ENCODE data around the gene CLEC11A. TPM values are rescaled to one million over a fixed set of nuclear protein-coding genes. Genes with fewer than 3 reads are reported as not detected.

CLEC11A gene
- total and polyA plus RNA-seq, 9 of the 15 experiments (the other 6 are each of a cell fraction or from before 2014, with no cell fraction given): 0.39 to 43.9 (median 3.4) TPM

DNA sequence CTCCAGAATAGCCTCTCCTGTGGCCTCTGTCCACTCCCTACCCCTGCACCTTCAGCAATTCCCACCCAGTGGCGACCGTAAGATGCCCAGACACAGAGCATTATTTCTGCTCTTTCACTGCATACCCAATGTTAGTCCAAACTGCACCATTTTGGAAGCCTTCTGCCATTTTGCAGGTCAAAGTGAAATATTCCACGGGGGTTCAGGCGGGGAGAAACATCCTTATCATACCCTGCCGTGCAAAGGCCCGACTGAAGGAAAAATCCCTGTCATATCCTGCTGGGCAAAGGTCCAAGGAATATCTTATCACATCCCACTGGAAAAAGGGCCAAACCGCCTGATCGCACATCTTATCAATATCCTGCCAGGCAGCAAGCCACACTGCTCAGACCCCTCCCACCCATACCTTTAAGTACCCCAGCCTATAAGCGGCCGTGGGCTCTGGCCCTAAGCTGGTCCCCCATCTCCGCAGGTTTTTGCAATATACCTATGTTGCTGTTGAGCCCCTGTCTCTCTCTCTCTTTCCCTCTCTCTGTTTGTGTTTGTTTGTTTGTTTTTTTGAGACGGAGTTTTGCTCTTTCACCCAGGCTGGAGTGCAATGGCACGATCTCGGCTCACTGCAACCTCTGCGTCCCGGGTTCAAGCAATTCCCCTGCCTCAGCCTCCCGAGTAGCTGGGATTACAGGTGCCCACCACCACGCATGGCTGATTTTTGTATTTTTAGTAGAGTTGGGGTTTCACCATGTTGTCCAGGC lies 18.2 kb downstream of the CLEC11A start (continued):
- TF ChIP-seq, protein P1, sequence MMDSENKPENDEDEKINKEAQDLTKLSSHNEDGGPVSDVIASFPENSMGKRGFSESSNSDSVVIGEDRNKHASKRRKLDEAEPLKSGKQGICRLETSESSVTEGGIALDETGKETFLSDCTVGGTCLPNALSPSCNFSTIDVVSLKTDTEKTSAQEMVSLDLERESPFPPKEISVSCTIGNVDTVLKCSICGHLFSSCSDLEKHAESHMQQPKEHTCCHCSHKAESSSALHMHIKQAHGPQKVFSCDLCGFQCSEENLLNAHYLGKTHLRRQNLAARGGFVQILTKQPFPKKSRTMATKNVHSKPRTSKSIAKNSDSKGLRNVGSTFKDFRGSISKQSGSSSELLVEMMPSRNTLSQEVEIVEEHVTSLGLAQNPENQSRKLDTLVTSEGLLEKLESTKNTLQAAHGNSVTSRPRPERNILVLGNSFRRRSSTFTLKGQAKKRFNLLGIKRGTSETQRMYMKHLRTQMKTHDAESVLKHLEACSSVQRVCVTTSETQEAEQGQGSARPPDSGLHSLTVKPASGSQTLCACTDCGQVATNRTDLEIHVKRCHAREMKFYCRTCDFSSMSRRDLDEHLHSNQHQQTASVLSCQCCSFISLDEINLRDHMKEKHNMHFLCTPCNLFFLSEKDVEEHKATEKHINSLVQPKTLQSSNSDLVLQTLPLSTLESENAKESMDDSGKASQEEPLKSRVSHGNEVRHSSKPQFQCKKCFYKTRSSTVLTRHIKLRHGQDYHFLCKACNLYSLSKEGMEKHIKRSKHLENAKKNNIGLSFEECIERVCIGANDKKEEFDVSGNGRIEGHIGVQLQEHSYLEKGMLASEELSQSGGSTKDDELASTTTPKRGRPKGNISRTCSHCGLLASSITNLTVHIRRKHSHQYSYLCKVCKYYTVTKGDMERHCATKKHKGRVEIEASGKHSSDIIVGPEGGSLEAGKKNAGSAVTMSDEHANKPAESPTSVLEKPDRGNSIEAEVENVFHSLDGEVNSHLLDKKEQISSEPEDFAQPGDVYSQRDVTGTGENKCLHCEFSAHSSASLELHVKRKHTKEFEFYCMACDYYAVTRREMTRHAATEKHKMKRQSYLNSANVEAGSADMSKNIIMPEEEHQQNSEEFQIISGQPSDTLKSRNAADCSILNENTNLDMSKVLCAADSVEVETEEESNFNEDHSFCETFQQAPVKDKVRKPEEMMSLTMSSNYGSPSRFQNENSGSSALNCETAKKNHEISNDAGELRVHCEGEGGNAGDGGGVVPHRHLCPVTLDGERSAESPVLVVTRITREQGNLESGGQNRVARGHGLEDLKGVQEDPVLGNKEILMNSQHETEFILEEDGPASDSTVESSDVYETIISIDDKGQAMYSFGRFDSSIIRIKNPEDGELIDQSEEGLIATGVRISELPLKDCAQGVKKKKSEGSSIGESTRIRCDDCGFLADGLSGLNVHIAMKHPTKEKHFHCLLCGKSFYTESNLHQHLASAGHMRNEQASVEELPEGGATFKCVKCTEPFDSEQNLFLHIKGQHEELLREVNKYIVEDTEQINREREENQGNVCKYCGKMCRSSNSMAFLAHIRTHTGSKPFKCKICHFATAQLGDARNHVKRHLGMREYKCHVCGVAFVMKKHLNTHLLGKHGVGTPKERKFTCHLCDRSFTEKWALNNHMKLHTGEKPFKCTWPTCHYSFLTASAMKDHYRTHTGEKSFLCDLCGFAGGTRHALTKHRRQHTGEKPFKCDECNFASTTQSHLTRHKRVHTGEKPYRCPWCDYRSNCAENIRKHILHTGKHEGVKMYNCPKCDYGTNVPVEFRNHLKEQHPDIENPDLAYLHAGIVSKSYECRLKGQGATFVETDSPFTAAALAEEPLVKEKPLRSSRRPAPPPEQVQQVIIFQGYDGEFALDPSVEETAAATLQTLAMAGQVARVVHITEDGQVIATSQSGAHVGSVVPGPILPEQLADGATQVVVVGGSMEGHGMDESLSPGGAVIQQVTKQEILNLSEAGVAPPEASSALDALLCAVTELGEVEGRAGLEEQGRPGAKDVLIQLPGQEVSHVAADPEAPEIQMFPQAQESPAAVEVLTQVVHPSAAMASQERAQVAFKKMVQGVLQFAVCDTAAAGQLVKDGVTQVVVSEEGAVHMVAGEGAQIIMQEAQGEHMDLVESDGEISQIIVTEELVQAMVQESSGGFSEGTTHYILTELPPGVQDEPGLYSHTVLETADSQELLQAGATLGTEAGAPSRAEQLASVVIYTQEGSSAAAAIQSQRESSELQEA (IDR thresholded peaks at IDR 0.05; ENCODE audit: low read depth): no peak
- TF ChIP-seq NFRKB (IDR thresholded peaks at IDR 0.05; ENCODE audit: low read depth) (peak; percentile 72; the same call in 1 of the 2 replicates), FOXJ2 (tag; IDR thresholded peaks at IDR 0.05) (no peak), STAT5B (CRISPR knock-in tag; IDR thresholded peaks at IDR 0.05) (no peak), ERF (CRISPR knock-in tag; IDR thresholded peaks at IDR 0.05) (no peak), HIVEP1 (CRISPR knock-in tag; IDR thresholded peaks at IDR 0.05) (no peak), NFE2L1 (tag; IDR thresholded peaks at IDR 0.05; ENCODE audit: borderline replicate concordance, low read depth) (no peak), PHB2 (IDR thresholded peaks at IDR 0.05; ENCODE audit: low read depth) (no peak), DDX20 (tag; IDR thresholded peaks at IDR 0.05; ENCODE audit: low read depth) (no peak), ZNF3 (CRISPR knock-in tag; IDR thresholded peaks at IDR 0.05) (no peak), ZFPM2 (CRISPR knock-in tag; IDR thresholded peaks at IDR 0.05) (no peak), BCL6 (CRISPR knock-in tag; IDR thresholded peaks at IDR 0.05) (no peak), RFX5 (IDR thresholded peaks at IDR 0.05; ENCODE audit: low read depth, low read length) (no peak)
- TF ChIP-seq, protein P2, sequence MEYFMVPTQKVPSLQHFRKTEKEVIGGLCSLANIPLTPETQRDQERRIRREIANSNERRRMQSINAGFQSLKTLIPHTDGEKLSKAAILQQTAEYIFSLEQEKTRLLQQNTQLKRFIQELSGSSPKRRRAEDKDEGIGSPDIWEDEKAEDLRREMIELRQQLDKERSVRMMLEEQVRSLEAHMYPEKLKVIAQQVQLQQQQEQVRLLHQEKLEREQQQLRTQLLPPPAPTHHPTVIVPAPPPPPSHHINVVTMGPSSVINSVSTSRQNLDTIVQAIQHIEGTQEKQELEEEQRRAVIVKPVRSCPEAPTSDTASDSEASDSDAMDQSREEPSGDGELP (CRISPR knock-in tag; IDR thresholded peaks at IDR 0.05; ENCODE audit: borderline replicate concordance): peak; percentile 32; the same call in 1 of the 2 replicates
- TF ChIP-seq, protein P3, sequence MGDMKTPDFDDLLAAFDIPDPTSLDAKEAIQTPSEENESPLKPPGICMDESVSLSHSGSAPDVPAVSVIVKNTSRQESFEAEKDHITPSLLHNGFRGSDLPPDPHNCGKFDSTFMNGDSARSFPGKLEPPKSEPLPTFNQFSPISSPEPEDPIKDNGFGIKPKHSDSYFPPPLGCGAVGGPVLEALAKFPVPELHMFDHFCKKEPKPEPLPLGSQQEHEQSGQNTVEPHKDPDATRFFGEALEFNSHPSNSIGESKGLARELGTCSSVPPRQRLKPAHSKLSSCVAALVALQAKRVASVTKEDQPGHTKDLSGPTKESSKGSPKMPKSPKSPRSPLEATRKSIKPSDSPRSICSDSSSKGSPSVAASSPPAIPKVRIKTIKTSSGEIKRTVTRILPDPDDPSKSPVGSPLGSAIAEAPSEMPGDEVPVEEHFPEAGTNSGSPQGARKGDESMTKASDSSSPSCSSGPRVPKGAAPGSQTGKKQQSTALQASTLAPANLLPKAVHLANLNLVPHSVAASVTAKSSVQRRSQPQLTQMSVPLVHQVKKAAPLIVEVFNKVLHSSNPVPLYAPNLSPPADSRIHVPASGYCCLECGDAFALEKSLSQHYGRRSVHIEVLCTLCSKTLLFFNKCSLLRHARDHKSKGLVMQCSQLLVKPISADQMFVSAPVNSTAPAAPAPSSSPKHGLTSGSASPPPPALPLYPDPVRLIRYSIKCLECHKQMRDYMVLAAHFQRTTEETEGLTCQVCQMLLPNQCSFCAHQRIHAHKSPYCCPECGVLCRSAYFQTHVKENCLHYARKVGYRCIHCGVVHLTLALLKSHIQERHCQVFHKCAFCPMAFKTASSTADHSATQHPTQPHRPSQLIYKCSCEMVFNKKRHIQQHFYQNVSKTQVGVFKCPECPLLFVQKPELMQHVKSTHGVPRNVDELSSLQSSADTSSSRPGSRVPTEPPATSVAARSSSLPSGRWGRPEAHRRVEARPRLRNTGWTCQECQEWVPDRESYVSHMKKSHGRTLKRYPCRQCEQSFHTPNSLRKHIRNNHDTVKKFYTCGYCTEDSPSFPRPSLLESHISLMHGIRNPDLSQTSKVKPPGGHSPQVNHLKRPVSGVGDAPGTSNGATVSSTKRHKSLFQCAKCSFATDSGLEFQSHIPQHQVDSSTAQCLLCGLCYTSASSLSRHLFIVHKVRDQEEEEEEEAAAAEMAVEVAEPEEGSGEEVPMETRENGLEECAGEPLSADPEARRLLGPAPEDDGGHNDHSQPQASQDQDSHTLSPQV (IDR thresholded peaks at IDR 0.05): peak; percentile 64
